IgD-negative memory B cell (primary cell): ENCODE data around the gene PRM3. TPM values are rescaled to one million over a fixed set of nuclear protein-coding genes. Genes with fewer than 3 reads are reported as not detected.

Source experiments
- H3K27ac Mint-ChIP-seq, 3 donors: one replicate each; pipeline ENCODE4 v1.8.0; 2020 to 2022; ENCODE audit warnings: mild to moderate bottlenecking in 3 of 3, mixed read lengths in 3 of 3, moderate library complexity in 1 of 3
- H3K27me3 Mint-ChIP-seq: one replicate; pipeline ENCODE4 v1.8.0; 2021; ENCODE audit warnings: mixed read lengths
- H3K36me3 Mint-ChIP-seq: one replicate; pipeline ENCODE4 v1.8.0; 2020; ENCODE audit warnings: mild to moderate bottlenecking, mixed read lengths
- H3K4me1 Mint-ChIP-seq, 3 donors: one replicate each; pipeline ENCODE4 v1.8.0; 2020 to 2022; ENCODE audit warnings: mixed read lengths in 3 of 3, mild to moderate bottlenecking in 1 of 3
- H3K4me3 Mint-ChIP-seq, 4 donors: one replicate each; pipeline ENCODE4 v1.8.0; 2020 to 2022; ENCODE audit warnings: mild to moderate bottlenecking in 4 of 4, mixed read lengths in 4 of 4, moderate library complexity in 3 of 4
- H3K9me3 Mint-ChIP-seq, 3 donors: one replicate each; pipeline ENCODE4 v1.8.0; 2020 to 2021; ENCODE audit warnings: mixed read lengths in 3 of 3, mild to moderate bottlenecking in 1 of 3
- polyA plus RNA-seq: library from polyadenylated mRNA; unstranded; fragments of 300-500 nt; fragmentation: Illumina TruSeq; gene quantifications from one replicate; pipeline ENCODE4 v1.2.3, GENCODE V29; 2021

The PRM3 gene
- polyA plus RNA-seq, 1 donor from 2014 or later = not detected

- H3K4me3 Mint-ChIP-seq = no peak overlapping the region
- H3K27me3 Mint-ChIP-seq = peaks cover 5% of the 10 kb centered on the region
- H3K36me3 Mint-ChIP-seq = peaks cover 1% of the 10 kb centered on the region
- peaks cover 9 to 14% (median 14%) of the 10 kb centered on the region in 3 donors for H3K4me1 Mint-ChIP-seq
- H3K9me3 Mint-ChIP-seq = no peaks in the 10 kb centered on the region
- peak overlapping the region in 2 of 3 donors; percentile 76 to 77 for H3K27ac Mint-ChIP-seq
Measured at GRCh38 chr16:11278681-11279628, 5.5 kb upstream of the PRM3 start.

DNA sequence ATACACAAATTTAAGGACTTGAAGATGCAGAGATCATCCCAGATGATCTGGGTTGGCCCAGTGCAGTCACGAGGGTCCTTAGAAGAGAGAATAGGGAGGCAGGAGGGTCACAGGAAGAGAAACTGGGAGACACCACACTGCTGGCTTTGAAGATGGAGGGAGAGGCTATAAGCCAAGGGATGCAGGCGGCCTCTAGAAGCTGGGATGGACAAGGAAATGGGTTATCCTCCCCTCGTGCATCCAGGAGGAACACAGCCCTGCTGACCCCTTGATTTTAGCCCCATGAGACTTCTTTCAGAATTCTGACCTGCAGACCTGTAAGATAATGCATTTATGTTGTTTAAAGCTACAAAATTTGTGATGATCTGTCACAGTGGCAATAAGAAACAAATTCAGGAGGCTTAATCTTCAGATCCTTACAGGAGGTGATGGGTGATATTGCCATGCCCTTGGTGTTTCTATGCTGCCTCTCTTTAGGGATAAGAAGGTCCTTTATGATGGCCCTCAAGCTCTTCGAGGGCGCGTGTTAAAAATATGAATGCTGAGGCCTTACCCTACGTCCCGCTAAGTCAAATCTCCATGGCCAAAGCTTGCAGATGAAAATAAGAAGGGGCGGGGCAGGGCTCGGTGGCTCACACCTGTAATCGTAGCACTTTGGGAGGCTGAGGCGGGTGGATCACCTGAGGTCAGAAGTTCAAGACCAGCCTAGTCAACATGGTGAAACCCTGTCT lies 4.3 kb upstream of the PRM3 start:
- Mint-ChIP-seq H3K9me3 (no peaks in the 10 kb centered on the region), H3K27me3 (peaks cover 5% of the 10 kb centered on the region), H3K36me3 (peaks cover 1% of the 10 kb centered on the region), H3K27ac (no peak overlapping the region), H3K4me3 (peak overlapping the region in 2 of 4 donors; percentile 4 to 47), H3K4me1 (peaks cover 9 to 14% (median 11%) of the 10 kb centered on the region in 3 donors)

DNA sequence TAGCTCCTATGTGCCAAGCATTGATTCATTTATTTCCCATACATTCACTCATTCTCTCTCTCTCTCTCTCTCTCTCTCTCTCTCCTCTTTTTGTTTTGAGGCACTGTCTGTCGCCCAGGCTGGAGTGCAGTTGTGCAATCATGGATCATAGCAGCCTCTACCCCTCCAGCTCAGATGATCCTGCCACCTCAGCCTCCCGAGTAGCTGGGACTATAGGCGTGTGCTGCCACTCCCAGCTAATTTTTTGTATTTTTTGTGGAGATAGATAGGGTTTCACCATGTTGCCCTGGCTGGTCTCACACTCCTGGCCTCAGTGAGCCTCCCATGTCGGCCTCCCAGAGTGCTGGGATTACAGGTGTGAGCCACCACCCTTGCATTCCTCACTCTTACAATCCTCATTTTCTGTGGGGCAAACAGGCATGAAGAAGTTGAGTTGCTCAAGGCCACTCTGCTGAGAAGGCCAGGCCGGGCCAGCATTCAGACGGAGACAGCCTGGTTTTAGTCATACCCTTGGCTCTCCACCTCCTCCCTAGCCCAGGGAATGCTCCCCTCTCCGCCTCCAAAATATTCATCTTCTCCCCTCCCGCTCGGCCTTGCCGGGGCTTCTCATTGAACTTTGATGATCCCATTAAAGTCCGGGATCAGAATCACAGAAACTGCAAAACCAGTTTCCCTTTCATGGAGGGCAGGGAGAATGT lies 3.6 kb upstream of the PRM3 start:
- Mint-ChIP-seq H3K36me3 (no peaks in the 10 kb centered on the region), H3K4me1 (peaks cover 9 to 11% (median 11%) of the 10 kb centered on the region in 3 donors), H3K9me3 (no peaks in the 10 kb centered on the region), H3K27me3 (peaks cover 7% of the 10 kb centered on the region), H3K4me3 (peak overlapping the region in 1 of 4 donors; percentile 4), H3K27ac (peak overlapping the region in 1 of 3 donors; percentile 53)

DNA sequence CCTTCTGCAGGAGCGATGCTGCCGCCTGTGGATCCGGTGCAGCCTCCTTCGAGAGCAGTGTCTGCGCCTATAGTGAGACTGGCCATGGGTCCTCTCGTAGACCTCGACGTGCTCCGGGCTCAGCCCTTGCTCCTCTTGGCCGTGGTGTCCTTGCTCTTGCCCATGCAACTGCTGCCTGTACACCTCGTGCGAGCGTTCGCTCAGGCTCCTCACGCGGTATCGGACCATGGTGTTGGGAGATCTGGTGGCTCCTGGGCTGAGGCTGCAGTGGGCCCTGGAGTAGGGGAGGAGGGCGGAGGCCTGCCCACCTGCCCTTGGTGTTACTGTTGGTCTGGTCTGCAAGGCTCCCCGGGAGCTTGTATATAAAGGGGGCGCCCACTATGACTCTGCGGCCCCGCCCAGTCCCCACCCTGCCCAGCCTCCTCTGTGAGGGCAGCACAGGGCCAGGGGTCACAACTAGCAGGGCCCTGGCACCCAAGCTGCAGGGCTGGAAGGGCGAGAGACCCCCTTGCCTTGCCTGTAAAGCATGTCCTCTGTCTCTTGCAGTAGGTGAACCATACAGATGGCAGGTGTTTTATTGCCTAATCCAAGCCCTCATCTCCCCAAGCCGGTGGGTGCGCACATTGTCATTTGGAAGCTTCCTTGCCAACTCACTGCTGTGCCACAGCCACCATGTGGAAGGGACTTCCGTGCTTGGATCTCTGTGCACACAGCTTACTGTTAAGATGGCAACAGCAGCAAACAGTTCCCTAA lies 2.9 kb upstream of the PRM3 start, which contains the start of gene PRM2:
Gene PRM2 (minus strand): TSS at position 338 of the 753 bp plus-strand sequence. CDS start 110 bp downstream, at position 228.
- H3K4me1 Mint-ChIP-seq = peaks cover 9 to 11% (median 10%) of the 10 kb centered on the region in 3 donors
- no peaks in the 10 kb centered on the region for H3K9me3 Mint-ChIP-seq
- peaks cover 7% of the 10 kb centered on the region for H3K27me3 Mint-ChIP-seq
- peak within 1 kb of the TSS in 1 of 4 donors; percentile 32 for H3K4me3 Mint-ChIP-seq
- H3K27ac Mint-ChIP-seq = peak within 1 kb of the TSS in 1 of 3 donors; percentile 53
- no peaks in the 10 kb centered on the region for H3K36me3 Mint-ChIP-seq

DNA sequence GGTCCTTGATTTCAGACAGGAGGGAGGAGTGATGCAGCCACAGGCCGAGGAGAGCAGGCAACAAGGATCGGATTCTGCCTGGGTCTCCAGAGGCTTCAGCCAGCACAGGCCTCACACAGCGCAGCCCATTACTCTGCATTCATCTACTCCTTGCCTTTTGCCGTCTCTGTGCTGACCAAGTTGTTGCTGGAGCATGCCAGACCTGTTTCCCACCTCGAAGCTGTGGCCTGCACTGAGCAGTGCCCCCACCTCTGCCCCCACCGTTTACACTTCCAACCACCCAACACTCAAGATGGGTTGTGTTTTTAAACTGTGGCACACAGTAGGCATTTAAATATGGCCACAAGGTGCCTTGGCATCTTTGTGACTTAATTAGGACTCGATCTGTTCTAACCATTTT lies 1.5 kb upstream of the PRM3 start:
- Mint-ChIP-seq H3K4me3 (peak overlapping the region in 1 of 4 donors; percentile 33), H3K36me3 (no peaks in the 10 kb centered on the region), H3K27me3 (peaks cover 9% of the 10 kb centered on the region), H3K4me1 (peaks cover 6 to 11% (median 10%) of the 10 kb centered on the region in 3 donors), H3K27ac (no peak overlapping the region), H3K9me3 (no peaks in the 10 kb centered on the region)

DNA sequence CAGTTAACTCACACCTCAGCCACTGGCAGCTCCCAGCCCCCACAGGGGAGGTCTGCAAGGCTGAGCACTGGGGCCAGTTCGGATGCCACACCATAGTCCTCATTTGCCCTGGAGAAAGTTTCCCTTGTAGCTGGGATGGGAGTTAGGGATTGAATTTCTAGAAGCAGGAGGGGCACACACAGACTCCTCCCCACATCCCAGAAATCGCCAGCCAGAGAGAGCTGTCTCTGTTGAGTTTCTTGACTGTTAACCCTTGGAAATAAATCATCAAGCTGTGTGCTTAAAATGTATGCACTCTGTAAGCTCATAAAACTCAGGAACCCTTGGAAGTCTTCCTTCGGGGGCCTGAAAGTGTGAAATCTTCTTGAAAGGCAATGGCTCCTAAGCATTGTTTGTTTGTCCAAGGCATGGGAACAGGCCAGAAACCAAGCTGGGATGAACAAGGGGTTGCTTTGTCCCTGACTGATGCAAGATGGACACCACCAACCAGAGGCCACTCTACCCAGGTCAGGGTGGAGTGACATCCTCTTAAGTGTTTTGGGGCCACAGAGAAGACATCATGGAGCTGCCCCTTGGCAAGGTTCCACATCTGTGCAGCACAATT lies 394 bp upstream of the PRM3 start:
- Mint-ChIP-seq H3K4me1 (peaks cover 1% of the 10 kb centered on the region in 3 donors), H3K36me3 (no peaks in the 10 kb centered on the region), H3K27me3 (peaks cover 6% of the 10 kb centered on the region), H3K9me3 (no peaks in the 10 kb centered on the region), H3K4me3 (no peak overlapping the region), H3K27ac (no peak overlapping the region)

GRCh38 chr16:11272484-11272883 lies 945 bp downstream of the PRM3 start:
- Mint-ChIP-seq H3K9me3 (no peaks in the 10 kb centered on the region), H3K27me3 (peaks cover 6% of the 10 kb centered on the region), H3K27ac (no peak overlapping the region), H3K4me3 (peak overlapping the region in 1 of 4 donors; percentile 45), H3K36me3 (no peaks in the 10 kb centered on the region), H3K4me1 (no peaks in the 10 kb centered on the region)

GRCh38 chr16:11271610-11272009 lies 1.8 kb downstream of the PRM3 start:
- H3K36me3 Mint-ChIP-seq = no peaks in the 10 kb centered on the region
- H3K4me1 Mint-ChIP-seq = no peaks in the 10 kb centered on the region
- H3K9me3 Mint-ChIP-seq = no peaks in the 10 kb centered on the region
- no peak overlapping the region for H3K27ac Mint-ChIP-seq
- no peak overlapping the region for H3K4me3 Mint-ChIP-seq
- peaks cover 4% of the 10 kb centered on the region for H3K27me3 Mint-ChIP-seq

GRCh38 chr16:11270602-11271162 lies 2.7 kb downstream of the PRM3 start:
- Mint-ChIP-seq H3K27ac (no peak overlapping the region), H3K9me3 (no peaks in the 10 kb centered on the region), H3K27me3 (peaks cover 4% of the 10 kb centered on the region), H3K36me3 (no peaks in the 10 kb centered on the region), H3K4me1 (no peaks in the 10 kb centered on the region), H3K4me3 (no peak overlapping the region)

GRCh38 chr16:11268921-11269375 lies 4.5 kb downstream of the PRM3 start, which contains the start of gene TNP2:
Gene TNP2 (minus strand): TSS chr16:11269325. CDS start chr16:11269262, 63 bp downstream.
- H3K4me1 Mint-ChIP-seq = peaks cover 2 to 6% (median 4%) of the 10 kb centered on the region in 3 donors
- H3K27me3 Mint-ChIP-seq = peaks cover 4% of the 10 kb centered on the region
- H3K36me3 Mint-ChIP-seq = no peaks in the 10 kb centered on the region
- no peak within 1 kb of the TSS for H3K4me3 Mint-ChIP-seq
- H3K27ac Mint-ChIP-seq = no peak within 1 kb of the TSS
- no peaks in the 10 kb centered on the region for H3K9me3 Mint-ChIP-seq

- Mint-ChIP-seq H3K27ac (no peak overlapping the region), H3K9me3 (no peaks in the 10 kb centered on the region), H3K27me3 (peaks cover under 1% of the 10 kb centered on the region), H3K36me3 (no peaks in the 10 kb centered on the region), H3K4me3 (peak overlapping the region in 1 of 4 donors; percentile 54), H3K4me1 (peaks cover 5 to 12% (median 10%) of the 10 kb centered on the region in 3 donors)
Measured at GRCh38 chr16:11265124-11265523, 8.3 kb downstream of the PRM3 start.

GRCh38 chr16:11264155-11264832 lies 9.1 kb downstream of the PRM3 start:
- no peak overlapping the region for H3K4me3 Mint-ChIP-seq
- H3K4me1 Mint-ChIP-seq = peaks cover 5 to 17% (median 14%) of the 10 kb centered on the region in 3 donors
- no peaks in the 10 kb centered on the region for H3K36me3 Mint-ChIP-seq
- H3K27ac Mint-ChIP-seq = no peak overlapping the region
- no peaks in the 10 kb centered on the region for H3K9me3 Mint-ChIP-seq
- no peaks in the 10 kb centered on the region for H3K27me3 Mint-ChIP-seq

GRCh38 chr16:11263737-11264136 lies 9.7 kb downstream of the PRM3 start:
- H3K36me3 Mint-ChIP-seq = no peaks in the 10 kb centered on the region
- no peaks in the 10 kb centered on the region for H3K9me3 Mint-ChIP-seq
- H3K4me1 Mint-ChIP-seq = peaks cover 5 to 19% (median 17%) of the 10 kb centered on the region in 3 donors
- H3K4me3 Mint-ChIP-seq = peak overlapping the region in 1 of 4 donors; percentile 2
- no peaks in the 10 kb centered on the region for H3K27me3 Mint-ChIP-seq
- peak overlapping the region in 2 of 3 donors; percentile 6 to 21 for H3K27ac Mint-ChIP-seq
